ENCODE data around the gene OOSP1. TPM values are rescaled to one million over a fixed set of nuclear protein-coding genes. Genes with fewer than 3 reads are reported as not detected.
"Not testable (repeated sequence)": the region's sequence is repeated elsewhere in the genome, so short reads cannot be mapped to it uniquely, and the experiment has no call there.

Gene OOSP1
- total and polyA plus RNA-seq, 12 donors: not detected

DNA sequence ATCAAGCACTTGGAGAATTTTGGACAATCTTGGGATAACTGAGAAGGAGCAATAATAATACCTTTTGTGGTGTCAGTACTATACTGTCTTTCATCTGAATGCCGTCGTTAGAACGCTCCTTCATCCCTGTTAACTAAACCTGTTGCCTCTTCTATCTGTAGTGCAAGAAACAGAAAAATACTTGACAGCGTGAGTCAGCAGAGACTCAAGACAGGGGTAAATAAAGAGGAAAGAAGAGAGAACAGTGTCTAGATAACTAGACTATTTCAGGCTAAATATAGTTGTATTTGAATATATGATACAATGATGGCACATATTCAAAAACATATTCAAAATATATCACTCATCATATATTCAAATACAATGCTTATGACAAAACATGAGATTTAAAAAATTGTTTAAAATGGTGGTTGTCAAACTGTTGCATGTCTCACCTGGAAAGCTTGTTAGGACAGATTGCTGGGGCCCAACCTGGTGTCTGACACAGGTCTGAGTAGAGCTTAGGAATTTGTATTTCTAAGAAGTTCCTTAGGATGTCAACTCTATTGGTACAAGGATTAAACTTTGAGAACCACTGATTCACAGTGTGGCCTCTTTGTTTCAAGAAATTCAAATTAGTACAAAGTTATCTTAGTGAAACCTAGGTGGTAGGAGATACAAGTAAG is 43.0 kb downstream of the OOSP1 start:
- Histone ChIP-seq H3K27me3 (peaks cover 0 to 3% (median 0%) of the 10 kb centered on the region in 7 donors), H3K27ac (no peak overlapping the region), H3K9me3 (no peaks in the 10 kb centered on the region), H3K4me3 (no peak overlapping the region), H3K4me1 (no peaks in the 10 kb centered on the region), H3K36me3 (no peaks in the 10 kb centered on the region)
- no peak for ATAC-seq
- intact Hi-C loops (cut with DNase I): no loop called here
- 88 to 94% methylated on average over 4 of the region's 4 CpGs for WGBS, 2 donors
- TF ChIP-seq, protein P1, sequence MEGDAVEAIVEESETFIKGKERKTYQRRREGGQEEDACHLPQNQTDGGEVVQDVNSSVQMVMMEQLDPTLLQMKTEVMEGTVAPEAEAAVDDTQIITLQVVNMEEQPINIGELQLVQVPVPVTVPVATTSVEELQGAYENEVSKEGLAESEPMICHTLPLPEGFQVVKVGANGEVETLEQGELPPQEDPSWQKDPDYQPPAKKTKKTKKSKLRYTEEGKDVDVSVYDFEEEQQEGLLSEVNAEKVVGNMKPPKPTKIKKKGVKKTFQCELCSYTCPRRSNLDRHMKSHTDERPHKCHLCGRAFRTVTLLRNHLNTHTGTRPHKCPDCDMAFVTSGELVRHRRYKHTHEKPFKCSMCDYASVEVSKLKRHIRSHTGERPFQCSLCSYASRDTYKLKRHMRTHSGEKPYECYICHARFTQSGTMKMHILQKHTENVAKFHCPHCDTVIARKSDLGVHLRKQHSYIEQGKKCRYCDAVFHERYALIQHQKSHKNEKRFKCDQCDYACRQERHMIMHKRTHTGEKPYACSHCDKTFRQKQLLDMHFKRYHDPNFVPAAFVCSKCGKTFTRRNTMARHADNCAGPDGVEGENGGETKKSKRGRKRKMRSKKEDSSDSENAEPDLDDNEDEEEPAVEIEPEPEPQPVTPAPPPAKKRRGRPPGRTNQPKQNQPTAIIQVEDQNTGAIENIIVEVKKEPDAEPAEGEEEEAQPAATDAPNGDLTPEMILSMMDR (IDR thresholded peaks at IDR 0.05): no peak
- no peak for DNase-seq

DNA sequence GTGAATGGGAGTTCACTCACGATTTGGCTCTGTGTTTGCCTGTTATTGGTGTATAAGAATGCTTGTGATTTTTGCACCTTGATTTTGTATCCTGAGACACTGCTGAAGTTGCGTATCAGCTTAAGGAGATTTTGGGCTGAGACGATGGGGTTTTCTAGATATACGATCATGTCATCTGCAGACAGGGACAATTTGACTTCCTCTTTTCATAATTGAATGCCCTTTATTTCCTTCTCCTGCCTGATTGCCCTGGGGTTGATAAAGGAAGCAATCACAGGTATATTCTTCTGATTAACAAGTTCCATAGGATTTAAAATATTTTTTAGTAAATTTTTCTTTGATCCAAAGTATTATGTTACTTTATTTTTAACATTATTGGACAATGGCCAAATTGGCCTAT is 43.8 kb downstream of the OOSP1 start:
- H3K4me3 ChIP-seq; DNase-seq; H3K9me3 ChIP-seq; intact Hi-C loops (cut with DNase I); H3K4me1 ChIP-seq; H3K27ac ChIP-seq; ATAC-seq; H3K36me3 ChIP-seq; H3K27me3 ChIP-seq: not testable (repeated sequence)
- WGBS, 2 donors: 61 to 73% methylated on average over 4 of the region's 4 CpGs

DNA sequence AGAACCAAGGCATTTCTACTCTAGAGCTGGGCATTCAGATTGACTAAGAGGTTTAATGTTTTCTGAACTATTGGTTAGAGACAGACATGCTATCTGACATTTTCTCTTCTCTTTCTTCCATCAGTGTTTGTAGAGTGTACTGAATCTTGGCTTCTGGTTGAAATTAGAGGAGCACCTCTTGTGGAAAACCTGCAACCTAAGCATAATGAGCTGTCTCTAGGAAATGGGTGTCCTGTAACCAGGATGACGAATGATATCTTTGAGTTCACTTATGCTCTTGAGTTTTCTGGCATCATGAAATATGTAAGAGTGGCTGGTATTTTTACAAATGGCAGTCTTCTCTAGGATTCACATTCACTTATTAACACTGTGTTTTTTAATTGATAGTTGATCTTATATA is 45.0 kb downstream of the OOSP1 start:
- H3K27me3 ChIP-seq: peaks cover 0 to 3% (median 0%) of the 10 kb centered on the region in 7 donors
- DNase-seq (no peak), ATAC-seq (no peak)
- H3K4me3 ChIP-seq: no peak overlapping the region
- TF ChIP-seq, protein P1 (IDR thresholded peaks at IDR 0.05): no peak
- no peaks in the 10 kb centered on the region for H3K36me3 ChIP-seq
- H3K4me1 ChIP-seq: no peaks in the 10 kb centered on the region
- no peak overlapping the region for H3K27ac ChIP-seq
- 51 to 64% methylated on average over 1 of the region's 1 CpG for WGBS, 2 donors
- intact Hi-C loops (cut with DNase I): no loop called here
- no peaks in the 10 kb centered on the region for H3K9me3 ChIP-seq

DNA sequence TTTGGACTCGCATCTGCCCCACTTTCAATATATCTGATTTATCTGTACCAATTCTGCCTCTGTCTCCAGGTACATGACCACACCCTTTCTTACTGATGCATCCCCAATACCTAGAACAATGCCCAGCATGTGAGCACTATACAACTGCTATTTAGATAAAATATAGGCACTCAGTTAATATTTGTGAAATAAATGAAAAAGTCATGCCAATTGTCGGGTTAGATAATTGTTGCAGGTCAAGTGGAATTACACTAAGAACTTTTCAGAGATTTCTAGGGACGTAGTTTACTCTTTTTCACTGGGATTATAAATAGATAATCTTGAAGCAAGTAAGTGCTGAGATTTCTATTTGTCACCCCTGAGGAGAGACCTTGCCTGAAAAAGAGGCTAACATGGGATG is 46.1 kb downstream of the OOSP1 start:
- ATAC-seq: no peak
- H3K27ac ChIP-seq: no peak overlapping the region

DNA sequence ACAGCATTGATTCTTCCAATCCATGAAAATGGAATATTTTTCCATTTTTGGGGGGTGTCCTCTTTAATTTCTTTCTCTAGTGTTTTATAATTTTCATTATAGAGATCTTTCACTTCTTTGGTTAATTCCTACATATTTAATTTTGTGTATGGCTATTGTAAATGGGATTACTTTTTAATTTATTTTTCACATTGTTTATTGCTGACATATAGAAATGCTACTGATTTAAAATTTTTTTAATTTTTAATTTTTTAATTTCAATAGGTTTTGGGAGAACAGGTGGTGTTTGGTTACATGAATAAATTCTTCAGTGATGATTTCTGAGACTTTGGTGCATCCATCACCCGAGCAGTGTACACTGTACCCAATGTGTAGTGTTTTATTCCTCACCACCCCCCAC is 52.2 kb downstream of the OOSP1 start:
- H3K27me3 ChIP-seq: no peaks in the 10 kb centered on the region
- no peak overlapping the region for H3K27ac ChIP-seq
- no peak for DNase-seq
- ATAC-seq: no peak
- H3K4me1 ChIP-seq: no peaks in the 10 kb centered on the region
- intact Hi-C loops (cut with DNase I): no loop called here
- WGBS, 2 donors: 60 to 76% methylated on average over 1 of the region's 1 CpG
- TF ChIP-seq, protein P1 (IDR thresholded peaks at IDR 0.05): no peak
- peaks cover 0 to 40% (median 6%) of the 10 kb centered on the region in 11 donors for H3K9me3 ChIP-seq
- H3K36me3 ChIP-seq: no peaks in the 10 kb centered on the region
- H3K4me3 ChIP-seq: no peak overlapping the region

More for the DNA sequence above, 46.1 kb downstream of the OOSP1 start:
- no peak overlapping the region for H3K4me3 ChIP-seq
- 86 to 92% methylated on average over 3 of the region's 3 CpGs for WGBS, 2 donors
- no peaks in the 10 kb centered on the region for H3K4me1 ChIP-seq
- no peaks in the 10 kb centered on the region for H3K36me3 ChIP-seq
- TF ChIP-seq, protein P1 (IDR thresholded peaks at IDR 0.05): no peak
- intact Hi-C loops (cut with DNase I): no loop called here
- H3K27me3 ChIP-seq: peaks cover 0 to 3% (median 0%) of the 10 kb centered on the region in 7 donors
- H3K9me3 ChIP-seq: peaks cover 0 to 8% (median 3%) of the 10 kb centered on the region in 11 donors
- DNase-seq: no peak
